HG03521 (cell line): Measurements from ENCODE around the gene FGF14.
"Not testable (repeated sequence)": the region's sequence is repeated elsewhere in the genome, so short reads cannot be mapped to it uniquely, and the experiment has no call there.

Source experiments
- ATAC-seq: cut with Tn5 transposase; IDR thresholded peaks from one replicate; pipeline ENCODE4 v1.9.1; 2021; ENCODE audit warnings: mild to moderate bottlenecking, moderate library complexity; ENCODE audit not compliant: unreplicated experiment

FGF14 gene

DNA sequence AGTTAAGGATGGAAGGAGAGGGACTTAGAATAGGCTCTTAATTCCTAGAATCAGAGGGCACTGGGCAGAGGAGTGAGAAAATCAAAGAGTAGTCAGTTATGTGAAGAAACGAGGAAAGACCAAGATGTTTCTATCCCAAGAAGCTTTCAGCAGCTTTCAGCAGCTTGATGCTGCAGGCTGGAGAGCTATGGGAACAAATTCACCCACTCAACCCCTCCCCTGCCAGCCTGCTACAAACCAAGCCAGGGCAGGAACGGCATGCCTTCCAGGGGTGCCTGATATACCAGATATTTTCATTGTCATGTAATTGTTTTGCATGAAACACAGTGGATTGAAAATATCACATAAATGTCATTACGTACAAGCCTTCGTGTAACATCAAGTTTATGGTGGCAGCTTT lies 262.2 kb downstream of the FGF14 start:
- no peak for ATAC-seq

DNA sequence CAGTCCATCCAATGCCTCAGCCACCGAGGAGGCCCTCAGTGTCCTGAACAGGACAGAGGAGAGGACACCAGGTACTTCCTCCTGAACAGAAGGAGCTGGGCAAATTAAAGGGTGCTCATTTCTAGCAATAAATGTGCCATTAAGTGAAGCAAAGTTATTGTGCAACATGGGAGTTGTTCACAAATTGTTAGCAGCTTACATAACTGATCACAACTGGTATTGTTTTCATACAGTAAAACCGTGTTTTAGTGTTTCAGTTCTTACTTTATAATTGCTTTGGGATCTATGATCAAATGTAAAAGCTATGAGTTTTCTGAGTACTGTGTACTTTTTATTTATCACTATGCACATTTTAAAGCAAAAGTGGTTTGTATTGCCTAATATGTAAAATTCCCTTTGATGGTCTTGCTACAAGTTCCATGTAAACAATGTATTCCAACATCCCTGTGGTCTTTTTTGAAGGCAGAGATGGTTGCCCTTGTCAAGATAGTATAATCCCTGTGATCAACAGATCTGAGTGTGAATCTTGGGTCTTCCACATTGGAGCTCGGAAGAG lies 263.1 kb downstream of the FGF14 start:
- no peak for ATAC-seq

- ATAC-seq: not testable (repeated sequence)
Observed at GRCh38 chr13:102137904-102138303, 263.9 kb downstream of the FGF14 start.

DNA sequence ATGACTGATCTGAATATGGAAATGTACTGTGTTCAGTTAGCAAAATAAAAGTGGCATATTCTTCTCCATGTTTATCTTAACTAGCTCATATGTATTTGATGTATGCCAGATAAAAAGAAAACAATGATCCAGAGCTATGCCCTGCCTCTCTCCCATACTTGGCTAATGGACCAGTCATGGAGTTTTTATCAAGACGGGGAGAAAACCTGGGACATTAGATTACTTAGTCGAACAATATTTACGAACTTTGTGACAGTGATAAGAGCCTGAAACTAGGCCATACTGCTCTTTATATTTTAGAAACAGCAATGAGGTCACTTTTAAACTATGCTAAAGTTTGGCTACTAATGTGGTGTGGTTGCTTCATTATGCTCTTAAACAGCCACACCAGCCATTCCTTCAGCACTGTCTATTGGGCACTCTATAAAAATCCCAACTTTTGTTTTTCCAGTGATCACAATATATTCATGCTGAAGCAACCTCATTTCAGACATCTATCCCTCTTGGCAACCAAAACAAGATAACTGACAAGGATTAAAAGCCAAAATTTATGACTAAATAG lies 265.0 kb downstream of the FGF14 start:
- no peak for ATAC-seq

DNA sequence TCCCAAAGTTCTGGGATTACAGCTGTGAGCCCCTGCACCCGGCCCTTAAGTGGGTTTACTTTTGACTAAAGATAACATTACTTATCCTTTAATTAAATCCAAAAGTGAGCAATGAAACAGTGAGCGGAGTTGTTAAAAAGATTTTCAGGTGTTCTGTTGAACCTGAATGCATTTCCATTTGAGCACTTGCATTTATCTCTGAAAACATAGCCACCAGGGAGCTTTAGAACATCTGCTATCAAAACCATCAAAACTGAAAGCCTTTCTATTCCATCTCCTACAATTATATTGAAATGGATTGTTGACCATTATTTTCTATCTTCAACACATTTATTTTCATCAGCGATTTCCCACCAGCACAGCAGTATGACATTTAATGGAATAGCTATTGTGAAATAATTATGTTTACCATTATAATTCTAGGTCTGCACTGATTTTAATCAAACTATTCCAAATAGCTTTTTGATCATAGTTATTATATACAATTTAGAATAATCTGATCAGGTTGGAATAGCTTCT lies 269.0 kb downstream of the FGF14 start:
- ATAC-seq: no peak

- ATAC-seq: no peak
Observed at GRCh38 chr13:102131246-102131645, 270.6 kb downstream of the FGF14 start.

DNA sequence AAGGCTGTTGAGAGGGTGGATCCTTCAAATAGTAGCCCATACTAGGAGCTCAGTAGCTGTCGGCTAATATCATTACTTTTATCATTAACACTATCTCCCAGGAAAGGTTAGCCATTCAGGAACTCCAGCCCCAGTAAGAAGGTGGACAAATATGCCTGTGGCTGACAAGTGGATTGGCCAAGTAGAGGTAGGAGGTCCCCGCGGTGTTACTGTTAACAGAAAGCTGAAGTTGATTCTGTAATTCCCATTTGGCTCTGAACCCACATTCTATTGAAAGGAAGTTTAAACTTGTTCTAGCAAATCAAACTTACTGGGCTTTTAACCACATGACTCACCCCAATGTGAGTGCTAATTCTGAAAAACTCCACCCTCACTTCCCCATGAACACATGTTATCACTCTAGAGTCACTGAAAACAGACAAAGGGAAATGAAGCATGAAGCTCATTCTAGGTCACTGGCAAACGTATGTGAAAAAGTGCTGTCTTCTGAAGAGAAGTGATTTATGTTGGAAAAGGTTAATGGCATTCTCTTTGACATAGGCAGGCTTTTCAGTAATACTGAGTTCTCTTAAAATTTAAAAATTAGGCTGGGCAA lies 273.5 kb downstream of the FGF14 start:
- no peak for ATAC-seq

DNA sequence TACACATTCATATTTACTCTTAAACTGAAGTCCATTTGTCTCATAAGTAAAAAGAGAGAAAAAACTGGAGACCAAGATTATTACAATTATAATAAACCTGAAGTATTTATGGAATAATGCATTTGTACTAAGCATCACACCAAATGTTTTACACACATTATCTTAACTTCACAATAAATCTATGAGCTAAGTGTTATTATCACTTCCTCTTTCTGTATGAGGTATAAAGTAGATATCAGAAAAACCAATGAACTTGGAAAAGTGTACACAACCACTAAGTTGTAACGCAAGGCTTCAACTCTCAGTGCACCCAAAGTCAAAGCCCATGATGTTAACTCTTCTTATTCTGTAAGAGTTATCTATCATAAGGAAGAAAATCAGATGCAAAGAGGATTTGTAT lies 274.7 kb downstream of the FGF14 start:
- ATAC-seq: no peak

GRCh38 chr13:102122147-102122546 lies 279.7 kb downstream of the FGF14 start:
- ATAC-seq: no peak

GRCh38 chr13:102117175-102117831 lies 284.5 kb downstream of the FGF14 start:
- no peak for ATAC-seq

GRCh38 chr13:102103469-102103868 lies 298.4 kb downstream of the FGF14 start:
- ATAC-seq: no peak

GRCh38 chr13:102100234-102100633 lies 301.6 kb downstream of the FGF14 start:
- ATAC-seq: no peak

DNA sequence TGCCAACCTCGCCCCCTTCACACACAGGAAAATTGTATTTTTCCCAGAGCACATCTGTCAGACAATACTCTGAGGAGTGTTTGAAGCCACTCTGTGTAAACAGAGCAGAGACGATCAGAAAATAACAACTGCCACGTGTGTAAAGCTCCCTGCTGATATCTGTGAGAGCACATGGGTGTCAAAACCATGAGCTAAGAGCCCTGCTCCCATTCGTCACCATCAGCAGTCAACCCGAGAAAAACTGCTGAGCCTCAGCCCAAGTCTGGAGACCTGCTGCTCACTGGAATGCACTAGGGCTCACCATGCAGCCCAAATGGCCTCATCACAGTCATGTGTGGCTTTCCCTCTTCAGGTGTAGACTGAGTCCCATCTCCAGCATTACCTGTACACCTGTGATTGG lies 304.1 kb downstream of the FGF14 start:
- ATAC-seq: no peak

GRCh38 chr13:102093288-102093687 lies 308.6 kb downstream of the FGF14 start:
- not testable (repeated sequence) for ATAC-seq

DNA sequence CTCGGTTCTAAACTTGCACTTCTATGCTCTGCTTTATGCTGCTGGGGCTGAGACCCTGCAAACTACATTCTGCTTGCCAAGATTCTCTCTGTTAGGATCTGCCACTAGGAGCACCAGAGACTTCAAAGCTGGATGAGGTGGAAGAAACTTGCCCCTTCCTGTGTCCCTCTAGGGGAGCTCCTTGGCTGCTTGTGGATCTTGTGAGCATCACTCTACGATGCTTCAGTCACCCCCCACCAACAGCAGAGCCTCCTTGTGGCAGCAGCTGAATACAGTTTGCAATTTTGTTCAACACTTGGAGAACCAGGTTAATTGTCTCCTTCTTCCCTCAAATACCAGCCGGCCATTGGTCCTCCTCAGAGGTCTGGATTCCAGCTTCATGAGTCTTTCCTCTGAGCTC lies 310.6 kb downstream of the FGF14 start:
- no peak for ATAC-seq

- ATAC-seq: no peak
Observed at GRCh38 chr13:102090532-102090931, 311.3 kb downstream of the FGF14 start.

GRCh38 chr13:102089722-102090121 lies 312.1 kb downstream of the FGF14 start:
- ATAC-seq: no peak

DNA sequence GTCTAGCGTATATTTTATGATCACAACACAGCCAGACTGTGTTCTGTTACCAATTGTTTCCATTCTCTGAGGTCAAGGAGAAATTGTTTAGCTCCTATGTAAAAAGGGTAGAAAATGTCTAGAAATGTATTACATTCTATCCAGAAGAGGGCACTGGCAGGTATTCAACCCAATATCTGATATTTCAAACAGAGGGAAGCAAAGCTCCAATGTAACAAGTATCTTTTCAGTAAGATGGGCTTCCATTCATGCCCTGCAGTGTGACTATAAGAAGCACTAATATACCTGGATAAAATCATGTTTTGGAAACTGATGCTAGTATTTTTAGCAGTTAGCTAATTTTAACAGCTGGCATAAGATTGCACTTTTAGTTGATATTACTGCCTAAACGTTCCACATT lies 312.7 kb downstream of the FGF14 start:
- no peak for ATAC-seq

DNA sequence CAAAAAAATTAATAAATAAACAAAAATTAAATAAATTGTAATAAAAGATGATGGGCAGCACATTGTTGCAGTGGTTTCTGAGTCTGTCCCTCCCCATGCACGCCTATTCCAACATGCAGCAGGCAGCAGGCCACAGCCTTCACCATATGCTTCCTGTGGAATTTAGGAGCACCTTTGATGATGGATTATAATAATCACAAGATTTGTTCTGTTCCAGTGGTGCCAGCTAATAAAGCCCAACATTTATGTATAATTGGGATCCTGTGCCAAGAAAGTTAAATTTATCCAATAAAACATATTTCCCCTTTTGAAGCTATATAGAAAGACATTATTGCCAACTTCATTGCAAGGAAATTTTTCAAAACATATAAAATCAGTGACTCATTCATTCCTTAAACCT lies 328.6 kb downstream of the FGF14 start:
- ATAC-seq: no peak

GRCh38 chr13:102071711-102072110 lies 330.1 kb downstream of the FGF14 start:
- ATAC-seq: no peak

DNA sequence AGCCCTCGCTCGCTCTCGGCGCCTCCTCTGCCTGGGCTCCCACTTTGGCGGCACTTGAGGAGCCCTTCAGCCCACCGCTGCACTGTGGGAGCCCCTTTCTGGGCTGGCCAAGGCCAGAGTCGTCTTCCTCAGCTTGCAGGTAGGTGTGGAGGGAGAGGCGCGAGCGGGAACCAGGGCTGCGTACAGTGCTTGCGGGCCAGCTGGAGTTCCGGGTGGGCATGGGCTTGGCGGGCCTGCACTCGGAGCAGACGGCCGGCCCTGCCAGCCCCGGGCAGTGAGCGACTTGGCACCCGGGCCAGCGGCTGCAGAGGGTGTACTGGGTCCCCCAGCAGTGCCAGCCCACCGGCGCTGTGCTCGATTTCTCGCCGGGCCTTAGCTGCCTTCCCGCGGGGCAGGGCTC lies 333.5 kb downstream of the FGF14 start:
- not testable (repeated sequence) for ATAC-seq
